HG02610 (cell line): Measurements from ENCODE around the gene NKAIN2.
A peak's percentile ranks its signal among the peaks of the same experiment; 100 is the strongest.

Experiments used
- ATAC-seq: cut with Tn5 transposase; IDR thresholded peaks from one replicate; pipeline ENCODE4 v1.9.1; 2021; ENCODE audit warnings: mild to moderate bottlenecking, moderate library complexity; ENCODE audit not compliant: unreplicated experiment

Gene NKAIN2

GRCh38 chr6:124859366-124859765, 1055.7 kb downstream of the NKAIN2 start:
- no peak for ATAC-seq

- no peak for ATAC-seq
Observed at GRCh38 chr6:124866040-124866439, 1062.4 kb downstream of the NKAIN2 start.

- no peak for ATAC-seq
Observed at GRCh38 chr6:124867121-124867520, 1063.5 kb downstream of the NKAIN2 start.

- ATAC-seq, result no peak
Observed at GRCh38 chr6:124868481-124868880, 1064.8 kb downstream of the NKAIN2 start.

GRCh38 chr6:124869416-124869815, 1065.8 kb downstream of the NKAIN2 start:
- no peak for ATAC-seq

GRCh38 chr6:124870611-124871459, 1067.2 kb downstream of the NKAIN2 start:
- no peak for ATAC-seq

GRCh38 chr6:124872361-124873065, 1068.8 kb downstream of the NKAIN2 start:
- peak; percentile 68 for ATAC-seq

GRCh38 chr6:124873066-124873410, 1069.4 kb downstream of the NKAIN2 start:
- peak; percentile 19 for ATAC-seq
